Inflammatory macrophage treated with lipopolysaccharide for 4 hours (primary cell): Measurements from ENCODE around the gene RRBP1.
"Not testable (repeated sequence)": the region's sequence is repeated elsewhere in the genome, so short reads cannot be mapped to it uniquely, and the experiment has no call there.

Experiments used
- DNase-seq: peaks from one replicate; pipeline ENCODE4 v3.0.0-alpha.2; 2020

The RRBP1 gene

DNA sequence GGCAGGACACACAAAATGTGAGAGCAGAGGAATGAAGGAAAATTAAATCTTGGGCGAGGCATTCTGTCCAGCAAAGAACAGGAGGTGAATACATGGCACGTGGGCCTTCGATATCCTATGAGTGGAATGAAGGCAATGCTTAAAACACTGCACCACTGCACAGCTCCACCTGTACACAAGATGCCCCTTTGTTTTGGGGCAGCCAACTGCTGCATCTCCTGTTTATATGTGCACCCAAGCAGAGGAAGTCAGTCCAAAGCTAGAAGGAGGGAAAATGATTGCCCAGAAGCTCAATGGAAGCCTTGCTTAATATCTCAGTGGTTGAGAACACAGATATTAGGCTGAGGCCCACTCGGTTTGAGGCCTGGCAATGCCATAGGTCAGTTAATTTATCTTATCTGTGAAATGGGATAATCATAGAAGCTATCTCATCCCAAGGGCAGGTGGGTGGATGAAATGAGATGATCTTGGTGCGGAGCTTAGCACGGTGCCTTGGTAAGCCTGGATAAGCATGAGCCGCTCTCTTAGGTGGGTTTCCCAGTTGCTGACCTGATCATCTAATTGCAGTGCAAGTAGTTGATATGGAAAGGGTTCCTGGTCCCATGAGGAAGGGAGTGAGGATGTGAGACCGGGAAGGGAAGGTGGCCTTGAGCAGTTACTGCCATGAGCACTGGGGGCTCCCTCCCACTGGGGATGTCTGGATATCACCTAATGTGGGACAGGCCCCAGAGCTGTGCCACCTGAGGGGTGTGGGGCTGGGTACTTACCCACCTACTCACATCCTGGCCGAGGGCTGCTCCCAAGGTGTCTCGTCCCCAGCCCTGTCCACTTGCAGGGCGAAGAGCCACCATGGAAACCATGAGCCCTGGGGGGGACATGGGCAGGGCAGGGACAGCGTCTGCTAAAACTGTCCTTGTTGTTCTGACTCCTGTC, 27.6 kb upstream of the RRBP1 start:
- DNase-seq: no peak

GRCh38 chr20:17708675-17709360, 26.8 kb upstream of the RRBP1 start:
- no peak for DNase-seq

DNA sequence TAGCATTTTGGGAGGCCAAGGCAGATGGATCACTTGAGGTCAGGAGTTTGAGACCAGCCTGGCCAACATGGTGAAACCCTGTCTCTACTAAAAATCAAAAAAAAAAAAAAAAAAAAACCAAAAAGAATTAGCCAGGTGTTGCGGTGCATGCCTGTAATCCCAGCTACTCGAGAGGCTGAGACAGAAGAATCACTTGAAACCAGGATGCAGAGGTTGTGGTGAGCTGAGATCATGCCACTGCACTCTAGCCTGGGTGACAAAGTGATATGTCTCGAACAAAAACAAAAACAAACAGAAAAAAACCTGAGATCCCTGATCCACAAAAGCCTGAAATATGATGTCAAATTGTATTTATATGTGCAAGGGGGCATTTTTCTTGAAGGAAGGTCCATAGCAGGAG, 25.9 kb upstream of the RRBP1 start:
- DNase-seq: not testable (repeated sequence)

- no peak for DNase-seq
Measured at GRCh38 chr20:17706632-17707031, 24.6 kb upstream of the RRBP1 start.

- no peak for DNase-seq
Measured at GRCh38 chr20:17705916-17706315, 23.9 kb upstream of the RRBP1 start.

- DNase-seq: no peak
Measured at GRCh38 chr20:17704589-17705317, 22.7 kb upstream of the RRBP1 start.

- no peak for DNase-seq
Measured at GRCh38 chr20:17701826-17702225, 19.8 kb upstream of the RRBP1 start.

GRCh38 chr20:17700637-17701036, 18.6 kb upstream of the RRBP1 start:
- no peak for DNase-seq

GRCh38 chr20:17699931-17700351, 17.9 kb upstream of the RRBP1 start, which contains the start of gene BANF2:
BANF2 (plus strand) TSS chr20:17699966; CDS start chr20:17725026, 25,060 bp downstream.
- DNase-seq: no peak

DNA sequence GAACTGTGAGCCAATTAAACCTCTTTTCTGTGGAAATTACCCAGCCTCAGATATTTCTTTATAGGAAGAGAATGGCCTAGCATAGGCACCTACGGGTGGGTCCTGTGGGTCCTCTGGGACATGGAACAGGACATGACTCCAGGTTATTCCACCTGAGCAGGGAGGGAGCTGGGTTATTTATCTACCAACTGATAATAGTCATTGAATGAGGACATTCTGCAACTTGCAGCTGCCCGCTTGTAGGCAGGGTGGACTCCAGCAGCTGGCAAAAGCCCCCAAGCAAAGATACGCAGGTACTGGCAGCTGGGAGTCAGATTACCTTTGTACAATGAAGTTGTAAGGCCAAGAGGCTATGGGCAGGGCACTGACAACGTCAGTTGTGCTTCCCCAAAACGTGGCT, 16.3 kb upstream of the RRBP1 start:
- DNase-seq: no peak

DNA sequence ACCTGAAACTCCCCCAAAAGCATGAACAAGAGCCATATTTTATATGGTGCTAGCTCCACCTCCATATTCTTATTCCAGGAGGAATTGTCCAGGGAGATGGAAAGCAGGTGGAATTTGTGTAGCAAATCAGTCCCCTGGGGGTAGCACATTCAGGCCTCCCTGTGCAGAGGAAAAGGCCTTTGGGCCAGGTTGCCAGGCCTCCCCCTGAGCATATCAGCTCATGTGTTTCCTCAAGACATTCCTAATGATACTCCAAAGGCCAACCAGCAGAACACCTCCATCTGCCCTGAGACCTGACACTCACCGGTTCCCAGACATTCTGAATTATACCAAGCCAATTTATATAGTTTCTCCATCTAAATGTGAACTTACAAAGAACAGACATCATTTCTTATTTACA, 15.1 kb upstream of the RRBP1 start:
- no peak for DNase-seq

DNA sequence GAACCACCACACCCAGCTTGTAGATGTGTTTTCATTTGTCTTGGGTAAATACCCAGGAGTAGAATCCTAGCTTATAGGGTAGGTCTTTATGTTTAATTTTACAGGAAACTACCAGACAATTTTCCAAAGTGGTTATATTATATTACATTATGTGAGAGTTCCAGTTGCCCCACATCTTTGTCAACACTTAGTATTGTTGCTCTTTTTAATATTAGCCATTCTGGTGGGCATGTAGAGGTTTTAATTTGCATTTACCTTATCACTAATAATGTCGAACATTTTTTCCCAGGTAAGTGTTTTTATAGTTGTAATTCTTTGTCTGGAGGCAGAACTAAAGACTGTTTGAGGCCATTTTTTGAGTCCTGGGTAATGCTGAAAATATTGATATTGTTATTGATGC, 14.2 kb upstream of the RRBP1 start:
- DNase-seq: no peak

DNA sequence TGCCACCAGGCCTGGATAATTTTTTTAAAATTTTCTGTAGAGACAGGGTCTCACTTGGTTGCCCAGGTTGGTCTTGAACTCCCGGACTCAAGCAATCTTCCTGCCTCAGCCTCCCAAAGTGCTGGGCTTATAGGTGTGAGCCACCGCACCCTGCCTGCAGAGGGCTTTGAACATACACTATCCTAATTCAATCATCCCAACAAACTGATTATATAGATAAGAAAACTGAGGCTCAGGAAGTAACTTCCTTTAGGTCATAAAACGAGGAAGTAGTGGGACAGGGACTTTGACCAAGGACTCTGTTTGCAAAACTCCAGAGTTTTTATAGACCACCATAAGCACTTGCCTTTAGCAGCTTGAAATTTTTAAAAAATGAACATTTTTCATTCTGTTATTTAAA, 12.7 kb upstream of the RRBP1 start:
- no peak for DNase-seq

DNA sequence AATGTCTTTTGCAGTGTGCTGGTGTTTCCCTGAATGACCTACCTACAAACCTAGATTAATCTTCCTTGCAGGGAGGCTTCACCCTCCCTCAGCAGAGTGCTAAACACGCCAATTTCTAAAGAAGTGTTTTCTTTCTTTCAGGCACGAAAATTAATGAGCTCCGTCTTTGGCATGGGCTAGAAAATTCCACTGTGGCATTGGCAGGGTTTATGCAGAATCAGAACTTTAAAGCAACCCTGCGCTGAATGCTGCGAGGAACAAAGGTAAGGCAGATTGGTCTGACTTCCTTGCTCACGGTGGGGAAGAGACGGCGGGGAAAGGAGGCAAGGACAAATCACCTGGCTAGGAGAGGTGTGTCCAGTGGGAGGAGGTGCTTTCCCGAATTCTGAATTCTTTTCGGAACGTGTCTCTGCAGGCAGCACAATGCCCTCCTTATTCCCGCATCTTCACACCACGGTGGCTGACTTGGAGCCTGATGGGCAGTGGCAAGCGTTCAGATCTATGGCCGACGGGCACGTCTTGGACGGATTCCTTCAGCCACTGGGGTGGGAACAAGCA, 11.5 kb upstream of the RRBP1 start:
- DNase-seq: no peak

DNA sequence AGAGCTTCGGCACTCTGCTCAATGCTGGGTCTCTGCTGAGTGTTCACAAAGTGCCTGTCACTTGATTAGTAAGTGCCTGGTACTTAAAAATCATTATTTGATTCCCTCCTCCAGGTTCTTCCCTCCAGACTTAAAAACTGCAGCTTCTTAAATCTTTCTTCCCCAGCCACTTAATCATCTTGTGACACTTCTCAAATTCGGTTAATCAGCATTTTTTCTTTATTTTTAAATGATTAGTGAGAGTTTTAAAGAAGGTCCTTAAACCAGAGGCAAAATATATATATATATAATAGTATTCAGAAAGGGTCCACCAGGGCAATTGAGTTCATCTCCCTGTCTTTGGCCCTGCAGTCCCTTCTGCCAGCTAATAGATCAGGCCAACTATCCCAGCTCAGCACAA, 9.7 kb upstream of the RRBP1 start:
- DNase-seq: no peak

- no peak for DNase-seq
Measured at GRCh38 chr20:17690144-17690543, 8.1 kb upstream of the RRBP1 start.

DNA sequence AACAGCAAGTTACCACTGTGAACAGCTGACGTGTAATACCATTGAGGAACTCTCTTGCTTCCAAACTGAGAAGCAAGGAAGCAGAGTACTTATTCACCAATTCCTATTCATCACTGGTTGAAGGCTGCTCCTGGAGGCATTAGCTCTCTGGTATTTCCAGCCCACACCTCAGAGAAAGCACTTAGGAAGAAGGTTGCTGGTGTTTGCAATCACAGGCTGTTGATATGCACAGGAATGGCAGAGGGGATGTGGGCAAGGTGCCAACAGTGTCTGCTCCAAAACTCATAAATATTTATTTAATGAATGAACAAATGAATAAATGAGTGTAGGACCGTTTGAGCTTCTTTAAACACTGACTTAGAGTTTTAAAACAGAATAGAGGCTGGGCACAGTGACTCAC, 6.9 kb upstream of the RRBP1 start:
- no peak for DNase-seq

DNA sequence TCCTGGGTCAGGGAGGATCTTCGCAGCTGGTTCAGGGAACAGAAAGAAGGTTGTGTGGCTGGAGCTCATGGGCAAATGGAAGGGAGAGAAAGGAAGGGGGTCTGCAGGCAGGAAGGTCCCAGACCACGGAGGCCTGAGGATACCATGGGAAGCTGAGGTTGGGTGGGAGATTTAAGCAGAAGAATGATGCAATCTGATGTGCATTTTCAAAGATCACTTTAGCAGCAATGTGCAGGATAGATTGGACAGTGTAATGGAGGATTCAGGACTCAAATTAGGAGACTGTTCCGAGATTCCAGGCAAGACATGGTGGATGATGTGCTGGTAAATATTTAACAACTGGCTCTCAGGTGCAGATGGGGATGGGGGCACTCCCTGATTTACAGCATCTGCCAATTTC, 5.8 kb upstream of the RRBP1 start:
- no peak for DNase-seq

DNA sequence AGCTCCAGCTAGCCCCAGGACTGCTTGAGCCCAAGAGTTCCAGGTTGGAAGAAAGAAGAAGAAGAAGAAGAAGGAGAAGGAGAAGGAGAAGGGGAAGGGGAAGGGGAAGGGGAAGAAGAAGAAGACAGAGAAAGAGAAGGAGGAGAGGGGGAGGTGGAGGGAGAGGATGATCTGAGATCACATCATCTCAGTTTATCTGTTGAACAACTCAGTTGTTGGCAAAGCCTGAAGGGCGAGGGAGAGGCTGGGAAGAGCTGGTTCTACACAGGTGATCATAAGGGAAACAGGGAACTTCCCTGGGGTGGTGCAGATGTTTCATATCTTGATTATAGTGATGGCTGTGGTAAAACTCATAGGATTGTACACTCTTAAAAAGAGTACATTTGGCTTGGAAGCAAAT, 3.1 kb upstream of the RRBP1 start:
- DNase-seq: no peak

- no peak for DNase-seq
Measured at GRCh38 chr20:17684077-17684888, 2.2 kb upstream of the RRBP1 start.

DNA sequence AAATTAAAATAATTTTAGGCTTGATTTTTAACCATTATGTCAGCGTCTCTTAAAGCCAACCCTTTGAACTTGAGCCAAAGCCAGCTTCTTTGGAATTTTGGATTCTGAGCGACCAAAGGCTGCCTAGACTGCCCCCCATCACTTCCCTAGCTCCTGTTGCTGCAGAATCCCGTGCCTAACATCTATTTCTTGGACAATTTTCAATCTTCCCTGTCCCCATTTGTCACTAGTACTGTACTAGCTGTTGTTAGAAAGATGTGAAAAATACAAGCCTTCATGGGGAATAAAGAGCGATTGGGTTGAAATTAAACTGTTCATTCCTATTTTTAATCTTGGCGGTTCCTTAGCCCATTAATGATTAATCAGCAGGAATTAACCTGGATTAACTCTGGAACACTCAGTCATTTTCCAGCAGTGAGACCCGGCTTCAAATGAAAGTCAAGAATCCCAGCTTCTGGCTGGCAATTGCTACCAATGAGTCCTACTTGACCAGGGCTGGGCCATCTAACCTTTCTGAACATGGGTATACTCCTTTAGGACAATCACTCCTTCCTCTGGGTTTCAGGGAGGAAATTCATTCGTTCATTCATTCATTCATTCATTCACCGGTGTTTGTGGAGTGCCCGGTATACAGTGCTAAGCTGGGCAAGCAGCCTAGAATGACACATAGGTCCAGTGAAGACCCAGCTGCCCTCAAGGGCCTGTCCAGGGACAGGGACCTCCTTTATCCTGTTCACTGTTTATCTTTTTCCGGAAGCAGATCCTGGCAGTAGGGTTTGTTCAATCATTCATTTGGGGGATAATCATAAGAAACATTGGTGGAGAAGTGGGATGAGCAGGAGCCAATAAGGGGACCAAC, 1.4 kb upstream of the RRBP1 start:
- no peak for DNase-seq

DNA sequence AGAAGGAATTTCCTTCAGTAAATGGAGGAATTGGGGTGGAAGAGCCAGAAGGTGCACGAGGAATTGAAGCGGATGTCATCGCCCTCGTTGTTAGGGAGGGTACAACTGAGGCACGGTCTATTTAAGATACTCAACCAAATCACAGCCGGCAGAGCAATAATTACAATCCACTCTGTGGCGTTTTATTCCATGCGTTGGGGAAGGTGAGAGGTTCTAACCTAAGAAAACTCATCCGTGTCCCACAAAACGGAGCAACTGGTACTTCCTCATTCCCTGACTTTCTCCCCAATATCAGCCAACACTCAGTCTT, 802 bp upstream of the RRBP1 start:
- DNase-seq: no peak
